Choroid plexus epithelial cell (primary cell): ENCODE results near the gene TTC39C.

ENCODE experiments used
- DNase-seq: peaks from one replicate; pipeline ENCODE4 v3.0.0-alpha.2; 2010; ENCODE audit warnings: low read depth
- H3K4me3 ChIP-seq: 2 replicates; pipeline ENCODE4 v1.5.1; 2011; ENCODE audit warnings: low read depth, mild to moderate bottlenecking, control low read depth, low read length, moderate library complexity
- TF ChIP-seq, protein P1 (sequence below): conservative IDR thresholded peaks from 2 replicates; pipeline ENCODE4 v1.5.1; 2011; ENCODE audit warnings: low read depth, mild to moderate bottlenecking, control low read depth, inconsistent platforms, low read length, moderate library complexity

Gene TTC39C

DNA sequence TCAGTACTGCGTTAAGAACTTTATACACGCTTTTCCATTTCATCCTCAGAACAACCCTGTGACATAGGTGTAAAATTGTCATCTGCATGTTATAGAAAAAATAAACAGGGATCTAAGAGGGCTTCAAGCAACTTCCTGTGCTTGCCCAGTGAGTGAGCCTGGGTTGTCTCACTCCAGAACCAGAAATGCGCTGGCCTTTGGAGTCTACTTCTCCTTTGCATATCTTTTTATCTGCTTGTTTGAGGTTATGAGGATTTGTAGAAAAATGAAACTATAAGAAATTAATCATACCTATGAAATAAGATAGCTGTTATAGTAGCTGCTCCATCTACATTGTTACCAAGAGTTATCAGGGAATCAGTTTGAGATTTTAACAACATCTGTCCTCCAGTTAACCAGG, 69.0 kb downstream of the TTC39C start:
- TF ChIP-seq, protein P1, sequence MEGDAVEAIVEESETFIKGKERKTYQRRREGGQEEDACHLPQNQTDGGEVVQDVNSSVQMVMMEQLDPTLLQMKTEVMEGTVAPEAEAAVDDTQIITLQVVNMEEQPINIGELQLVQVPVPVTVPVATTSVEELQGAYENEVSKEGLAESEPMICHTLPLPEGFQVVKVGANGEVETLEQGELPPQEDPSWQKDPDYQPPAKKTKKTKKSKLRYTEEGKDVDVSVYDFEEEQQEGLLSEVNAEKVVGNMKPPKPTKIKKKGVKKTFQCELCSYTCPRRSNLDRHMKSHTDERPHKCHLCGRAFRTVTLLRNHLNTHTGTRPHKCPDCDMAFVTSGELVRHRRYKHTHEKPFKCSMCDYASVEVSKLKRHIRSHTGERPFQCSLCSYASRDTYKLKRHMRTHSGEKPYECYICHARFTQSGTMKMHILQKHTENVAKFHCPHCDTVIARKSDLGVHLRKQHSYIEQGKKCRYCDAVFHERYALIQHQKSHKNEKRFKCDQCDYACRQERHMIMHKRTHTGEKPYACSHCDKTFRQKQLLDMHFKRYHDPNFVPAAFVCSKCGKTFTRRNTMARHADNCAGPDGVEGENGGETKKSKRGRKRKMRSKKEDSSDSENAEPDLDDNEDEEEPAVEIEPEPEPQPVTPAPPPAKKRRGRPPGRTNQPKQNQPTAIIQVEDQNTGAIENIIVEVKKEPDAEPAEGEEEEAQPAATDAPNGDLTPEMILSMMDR, result no peak
- DNase-seq, result no peak
- no peak overlapping the region for H3K4me3 ChIP-seq

DNA sequence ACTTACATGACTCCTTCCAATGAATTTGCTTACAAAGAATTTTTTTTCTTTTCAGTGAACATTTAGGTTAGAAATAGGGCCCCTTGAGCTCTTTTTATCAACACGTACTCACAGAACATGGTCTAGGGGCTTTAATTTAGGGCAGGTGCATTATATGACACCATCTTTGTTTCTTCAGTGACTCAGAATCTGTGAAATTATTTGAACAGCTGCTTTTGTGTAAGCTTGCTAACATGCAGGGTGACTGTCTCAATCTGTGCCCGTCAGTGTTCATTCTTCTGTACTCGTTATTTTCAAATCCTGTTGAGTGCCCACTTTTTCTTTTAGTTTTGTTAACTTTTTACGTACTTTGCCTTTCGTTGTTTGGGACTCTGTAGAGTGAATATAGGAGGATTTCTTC, 71.5 kb downstream of the TTC39C start:
- TF ChIP-seq, protein P1, result no peak
- DNase-seq, result no peak
- no peak overlapping the region for H3K4me3 ChIP-seq

DNA sequence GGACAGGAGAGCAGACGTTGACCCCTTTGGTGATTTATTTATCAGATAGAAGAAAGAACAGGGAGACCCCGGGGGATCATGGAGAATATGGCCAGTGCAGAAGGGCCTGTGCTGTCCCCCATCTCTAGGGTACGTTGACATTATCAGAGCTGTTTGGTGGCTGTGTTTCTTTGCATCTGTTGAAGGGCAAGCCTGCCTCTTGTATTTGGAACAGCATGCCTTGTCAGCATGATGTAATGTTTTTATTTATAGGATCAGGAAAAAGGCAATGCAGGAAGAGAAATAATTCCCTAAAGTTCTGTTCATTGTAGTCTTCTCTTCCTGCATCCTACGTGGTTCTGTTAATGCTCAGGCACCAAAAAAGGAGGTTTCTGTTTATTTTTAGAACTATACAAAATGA, 74.5 kb downstream of the TTC39C start:
- DNase-seq, result no peak
- TF ChIP-seq, protein P1, result no peak
- H3K4me3 ChIP-seq, result no peak overlapping the region

DNA sequence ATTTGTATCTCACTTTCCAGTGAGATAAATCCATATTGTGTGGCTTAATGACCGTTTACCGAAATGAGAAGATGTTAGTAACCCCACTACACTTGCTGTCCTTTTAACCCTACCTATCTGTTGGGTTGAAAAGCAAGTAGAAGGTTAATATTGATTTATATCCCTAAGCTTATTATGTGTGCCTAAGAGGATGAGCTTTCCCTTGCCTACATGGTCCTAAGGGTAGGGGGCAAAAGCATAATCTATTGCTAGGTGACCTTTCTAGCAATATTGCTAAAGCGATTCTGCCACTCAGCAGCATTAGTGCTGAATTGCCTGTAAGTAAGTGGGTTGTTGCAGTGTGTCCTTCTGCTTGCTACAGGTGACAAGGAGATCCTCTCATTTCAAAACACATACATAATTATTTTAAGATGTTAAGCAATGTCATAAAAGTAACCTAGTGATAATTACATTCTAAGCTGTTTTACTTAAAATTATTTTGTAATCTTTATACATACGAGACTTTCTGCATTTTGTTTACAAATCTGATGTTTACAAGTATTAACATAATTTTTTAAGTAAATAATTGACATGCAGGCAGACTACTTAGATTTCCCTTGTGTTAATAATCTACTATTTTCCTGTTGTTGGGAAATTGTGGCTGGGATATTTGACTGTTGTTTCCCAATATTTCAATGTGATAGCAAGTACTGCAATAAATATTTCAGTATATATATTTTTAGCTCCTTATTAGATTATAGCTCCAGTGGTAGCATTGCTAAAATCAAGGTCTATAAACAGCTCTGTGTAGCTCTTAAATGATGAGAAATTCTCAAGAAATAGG, 75.2 kb downstream of the TTC39C start:
- no peak overlapping the region for H3K4me3 ChIP-seq
- DNase-seq, result no peak
- TF ChIP-seq, protein P1, result no peak

DNA sequence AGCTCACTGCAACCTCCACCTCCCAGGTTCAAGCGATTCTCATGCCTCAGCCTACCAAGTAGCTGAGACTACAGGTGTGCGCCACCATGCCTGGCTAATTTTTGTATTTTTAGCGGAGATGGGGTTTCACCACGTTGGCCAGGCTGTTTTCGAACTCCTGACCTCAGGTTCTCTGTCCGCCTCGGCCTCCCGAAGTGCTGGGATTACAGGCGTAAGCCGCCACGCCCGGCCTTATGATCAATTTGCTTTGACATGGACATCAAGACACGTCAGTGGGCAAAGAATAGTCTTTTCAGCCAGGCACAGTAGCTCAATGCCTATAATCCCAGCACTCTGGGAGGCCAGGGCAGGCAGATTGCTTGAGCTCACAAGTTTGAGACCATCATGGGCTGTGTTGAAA, 76.3 kb downstream of the TTC39C start:
- H3K4me3 ChIP-seq, result no peak overlapping the region
- TF ChIP-seq, protein P1, result no peak
- DNase-seq, result no peak

DNA sequence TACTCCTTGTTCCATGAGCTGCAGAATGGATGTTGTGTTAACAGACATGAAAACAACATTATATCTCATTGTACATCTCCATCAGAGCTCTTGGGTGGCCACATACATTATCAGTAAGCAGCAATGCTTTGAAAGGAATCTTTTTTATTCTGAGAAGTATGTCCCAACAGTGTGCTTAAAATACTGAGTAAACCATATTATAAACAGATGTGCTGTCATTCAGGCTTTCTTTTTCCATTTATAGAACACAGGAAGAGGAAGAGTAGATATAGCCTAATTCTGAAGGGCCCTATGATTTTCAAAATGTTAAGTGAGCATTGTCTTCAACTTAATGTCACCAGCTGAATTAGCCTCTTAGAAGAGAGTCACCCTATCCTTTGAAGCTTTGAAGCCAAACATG, 80.0 kb downstream of the TTC39C start:
- no peak overlapping the region for H3K4me3 ChIP-seq
- DNase-seq, result no peak
- TF ChIP-seq, protein P1, result no peak

DNA sequence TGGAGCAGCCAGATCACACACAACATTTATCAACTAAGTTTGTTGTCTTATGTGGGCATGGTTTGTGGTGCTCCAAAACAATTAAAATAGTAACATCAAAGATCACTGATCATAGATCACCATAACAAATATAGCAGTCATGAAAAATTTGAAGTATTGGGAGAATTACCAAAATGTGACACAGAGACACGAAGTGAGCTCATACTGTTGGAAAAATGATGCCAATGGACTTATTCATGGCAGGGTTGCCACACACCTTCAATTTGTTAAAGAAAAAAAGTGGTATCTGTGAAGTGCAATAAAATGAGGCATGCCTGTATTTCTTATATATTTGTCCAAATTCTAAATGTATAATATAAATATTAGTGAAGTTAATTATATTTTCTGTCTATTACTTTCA, 81.4 kb downstream of the TTC39C start:
- TF ChIP-seq, protein P1, result no peak
- DNase-seq, result no peak

More for the DNA sequence above, 81.4 kb downstream of the TTC39C start:
- no peak overlapping the region for H3K4me3 ChIP-seq
